ENCODE results near the gene ZBTB20.

The ZBTB20 gene

GRCh38 chr3:115095236-115095635, 51.9 kb downstream of the ZBTB20 start:
- Histone ChIP-seq H3K9me3 (no peaks in the 10 kb centered on the region), H3K36me3 (no peaks in the 10 kb centered on the region), H3K4me3 (ENCODE audit: low read depth, low read length) (no peak overlapping the region), H3K27me3 (no peaks in the 10 kb centered on the region), H3K4me1 (peaks cover 14% of the 10 kb centered on the region)
- TF ChIP-seq CTCF (IDR thresholded peaks at IDR 0.05; ENCODE audit: low read depth, low read length) = no peak
- no peak for DNase-seq

DNA sequence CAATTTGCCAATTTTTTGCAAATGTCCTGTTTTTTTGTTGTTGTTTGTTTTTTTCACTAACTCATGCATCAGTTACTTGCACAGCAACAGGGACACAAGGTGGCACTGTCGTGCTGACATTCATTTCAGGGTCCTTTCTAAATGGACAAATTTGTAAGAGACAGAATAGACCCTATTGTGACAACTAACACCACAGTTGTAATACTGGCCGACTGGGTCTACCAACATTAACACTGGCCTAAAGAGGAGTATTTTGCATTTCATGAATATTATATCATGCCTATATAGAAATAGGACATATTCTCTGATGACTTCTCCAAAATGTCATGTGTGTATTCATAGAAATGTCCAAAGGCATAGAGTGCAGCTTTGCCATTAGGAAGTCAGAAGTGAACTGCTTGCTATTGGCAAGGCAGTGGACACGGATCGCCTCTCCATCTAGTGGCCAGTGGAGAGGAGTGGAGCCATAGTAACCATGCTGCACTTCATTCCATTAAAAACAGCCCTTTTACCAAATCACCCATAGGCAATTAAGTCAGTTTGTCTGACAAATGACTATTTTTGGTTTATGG, 54.8 kb downstream of the ZBTB20 start:
- H3K27me3 ChIP-seq = no peaks in the 10 kb centered on the region
- no peaks in the 10 kb centered on the region for H3K36me3 ChIP-seq
- peaks cover 11% of the 10 kb centered on the region for H3K4me1 ChIP-seq
- DNase-seq = peak; percentile 77
- H3K9me3 ChIP-seq = no peaks in the 10 kb centered on the region
- peak; percentile 72 for TF ChIP-seq CTCF (IDR thresholded peaks at IDR 0.05; ENCODE audit: low read depth, low read length)
- H3K4me3 ChIP-seq (ENCODE audit: low read depth, low read length) = no peak overlapping the region

DNA sequence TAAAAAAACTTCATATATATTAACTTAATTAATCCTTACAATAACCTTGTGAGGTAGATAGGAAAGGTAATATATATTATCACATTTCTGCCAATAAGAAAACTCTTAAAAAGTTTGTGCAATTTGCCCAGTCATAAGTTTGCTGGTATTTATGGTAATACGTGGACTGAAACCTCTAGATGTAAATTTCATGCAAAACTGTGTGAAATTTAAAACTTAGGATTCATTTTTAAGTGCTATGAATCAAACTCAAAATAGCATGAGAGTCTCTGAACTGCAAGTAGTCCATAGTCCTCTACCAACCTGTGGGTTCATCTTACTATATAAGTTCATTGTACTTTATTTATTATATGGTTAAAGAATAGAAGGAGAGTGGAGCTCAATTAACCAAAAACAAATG, 56.4 kb downstream of the ZBTB20 start:
- DNase-seq = no peak
- no peak for TF ChIP-seq CTCF (IDR thresholded peaks at IDR 0.05; ENCODE audit: low read depth, low read length)
- H3K4me1 ChIP-seq = peaks cover 11% of the 10 kb centered on the region
- no peaks in the 10 kb centered on the region for H3K27me3 ChIP-seq
- H3K4me3 ChIP-seq (ENCODE audit: low read depth, low read length) = no peak overlapping the region
- no peaks in the 10 kb centered on the region for H3K9me3 ChIP-seq
- H3K36me3 ChIP-seq = no peaks in the 10 kb centered on the region

- TF ChIP-seq CTCF (IDR thresholded peaks at IDR 0.05; ENCODE audit: low read depth, low read length) = no peak
- Histone ChIP-seq H3K4me3 (ENCODE audit: low read depth, low read length) (no peak overlapping the region), H3K4me1 (peaks cover 16% of the 10 kb centered on the region), H3K27me3 (no peaks in the 10 kb centered on the region), H3K9me3 (no peaks in the 10 kb centered on the region), H3K36me3 (no peaks in the 10 kb centered on the region)
- no peak for DNase-seq
These were observed 57.6 kb downstream of the ZBTB20 start for GRCh38 chr3:115089481-115089880.

DNA sequence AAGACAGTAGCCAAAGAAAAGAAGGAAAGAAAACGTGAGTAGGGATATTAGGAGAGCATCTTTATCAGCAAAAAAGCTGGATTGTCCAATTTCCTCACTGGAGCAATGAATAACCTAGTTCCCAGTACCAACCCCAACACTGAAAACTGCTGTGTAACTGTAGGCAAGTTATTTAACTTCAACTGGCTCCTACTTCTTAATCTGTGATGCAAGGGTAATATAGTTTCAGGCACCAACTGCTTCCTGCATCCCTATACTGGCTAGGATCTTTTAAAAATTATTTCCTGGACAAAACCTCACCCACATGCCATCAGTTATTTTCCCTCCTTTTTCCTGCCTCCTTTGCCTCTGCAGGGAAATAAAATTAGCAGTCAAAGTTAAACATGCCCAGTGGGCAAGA, 59.6 kb downstream of the ZBTB20 start:
- no peak for DNase-seq

More for the DNA sequence above, 59.6 kb downstream of the ZBTB20 start:
- H3K4me3 ChIP-seq (ENCODE audit: low read depth, low read length) = no peak overlapping the region
- no peaks in the 10 kb centered on the region for H3K9me3 ChIP-seq
- H3K4me1 ChIP-seq = peaks cover 4% of the 10 kb centered on the region; the same call in 1 of the 2 replicates
- no peak for TF ChIP-seq CTCF (IDR thresholded peaks at IDR 0.05; ENCODE audit: low read depth, low read length)
- H3K27me3 ChIP-seq = no peaks in the 10 kb centered on the region
- H3K36me3 ChIP-seq = no peaks in the 10 kb centered on the region
